Bronchial smooth muscle cell (primary cell): ENCODE results near the gene PTPN3. TPM values are rescaled to one million over a fixed set of nuclear protein-coding genes. Genes with fewer than 3 reads are reported as not detected.

Experiments
- total RNA-seq: library from RNA; depleted of rRNA; stranded (reverse); fragments of >200 nt; gene quantifications from 2 replicates; pipeline ENCODE4 v1.2.1, GENCODE V29; 2014

The PTPN3 gene, protein sequence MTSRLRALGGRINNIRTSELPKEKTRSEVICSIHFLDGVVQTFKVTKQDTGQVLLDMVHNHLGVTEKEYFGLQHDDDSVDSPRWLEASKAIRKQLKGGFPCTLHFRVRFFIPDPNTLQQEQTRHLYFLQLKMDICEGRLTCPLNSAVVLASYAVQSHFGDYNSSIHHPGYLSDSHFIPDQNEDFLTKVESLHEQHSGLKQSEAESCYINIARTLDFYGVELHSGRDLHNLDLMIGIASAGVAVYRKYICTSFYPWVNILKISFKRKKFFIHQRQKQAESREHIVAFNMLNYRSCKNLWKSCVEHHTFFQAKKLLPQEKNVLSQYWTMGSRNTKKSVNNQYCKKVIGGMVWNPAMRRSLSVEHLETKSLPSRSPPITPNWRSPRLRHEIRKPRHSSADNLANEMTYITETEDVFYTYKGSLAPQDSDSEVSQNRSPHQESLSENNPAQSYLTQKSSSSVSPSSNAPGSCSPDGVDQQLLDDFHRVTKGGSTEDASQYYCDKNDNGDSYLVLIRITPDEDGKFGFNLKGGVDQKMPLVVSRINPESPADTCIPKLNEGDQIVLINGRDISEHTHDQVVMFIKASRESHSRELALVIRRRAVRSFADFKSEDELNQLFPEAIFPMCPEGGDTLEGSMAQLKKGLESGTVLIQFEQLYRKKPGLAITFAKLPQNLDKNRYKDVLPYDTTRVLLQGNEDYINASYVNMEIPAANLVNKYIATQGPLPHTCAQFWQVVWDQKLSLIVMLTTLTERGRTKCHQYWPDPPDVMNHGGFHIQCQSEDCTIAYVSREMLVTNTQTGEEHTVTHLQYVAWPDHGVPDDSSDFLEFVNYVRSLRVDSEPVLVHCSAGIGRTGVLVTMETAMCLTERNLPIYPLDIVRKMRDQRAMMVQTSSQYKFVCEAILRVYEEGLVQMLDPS
- under 0.01 and 0.17 TPM in 2 replicates for total RNA-seq

DNA sequence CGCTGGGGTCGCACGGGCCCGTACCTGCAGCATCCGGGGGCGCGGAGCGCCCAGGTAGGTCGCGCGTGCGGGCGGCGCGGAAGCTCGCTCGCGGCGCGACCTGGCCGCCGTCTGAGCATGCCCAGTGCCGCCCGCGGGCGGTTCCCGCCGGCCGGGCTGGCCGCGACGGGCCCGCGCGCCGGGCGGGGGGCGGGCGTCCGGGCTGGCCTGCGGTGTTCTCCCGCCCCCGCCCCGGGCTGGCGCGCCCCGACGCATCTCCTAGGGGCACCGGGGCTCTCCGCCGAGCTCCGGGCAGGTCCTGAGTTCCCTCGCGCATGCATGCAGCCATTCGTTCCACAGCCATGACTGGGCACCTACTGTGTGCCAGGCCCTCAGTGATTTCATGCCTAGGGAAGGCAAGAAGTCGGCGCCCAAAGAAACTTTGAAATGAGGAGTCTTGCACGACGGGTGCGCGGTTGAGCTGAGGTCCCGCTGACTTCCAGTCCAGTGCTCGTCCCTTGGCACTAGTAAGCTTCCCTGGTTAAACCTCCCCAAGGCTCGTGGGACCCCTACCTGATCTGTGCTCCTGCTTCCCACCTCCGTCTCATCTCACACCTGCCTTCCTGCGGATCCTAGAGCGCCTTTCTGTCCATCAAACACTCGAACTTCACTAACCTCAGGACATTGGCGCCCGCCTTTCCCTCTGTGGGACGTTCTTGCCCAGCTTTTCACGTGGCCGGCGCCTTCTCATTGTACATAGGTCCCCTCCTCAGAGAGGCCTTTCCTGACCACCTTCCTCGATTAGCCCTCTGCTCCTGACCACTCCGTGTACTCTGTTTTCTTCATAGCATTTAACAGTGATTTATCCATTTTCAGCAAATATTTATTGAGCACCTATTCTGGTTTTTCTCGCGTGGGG lies at the start of gene PTPN3:
Gene PTPN3 (minus strand): TSS at position 113 of the 898 bp plus-strand sequence. CDS start 34,873 bp downstream, outside the sequence.

Other genes with a start within 250 kb of the PTPN3 start
- 0.16 and 0.26 TPM in 2 replicates for gene EPB41L4B, start 177.2 kb downstream of the PTPN3 start, total RNA-seq